Amniotic stem cell (primary cell): ENCODE measurements around the gene DENND4A.
"Not testable (repeated sequence)": the region's sequence is repeated elsewhere in the genome, so short reads cannot be mapped to it uniquely, and the experiment has no call there.

ENCODE experiments used
- DNase-seq: peaks from one replicate; lab custom pipeline; 2025; lab: John Stamatoyannopoulos, UW

The DENND4A gene

DNA sequence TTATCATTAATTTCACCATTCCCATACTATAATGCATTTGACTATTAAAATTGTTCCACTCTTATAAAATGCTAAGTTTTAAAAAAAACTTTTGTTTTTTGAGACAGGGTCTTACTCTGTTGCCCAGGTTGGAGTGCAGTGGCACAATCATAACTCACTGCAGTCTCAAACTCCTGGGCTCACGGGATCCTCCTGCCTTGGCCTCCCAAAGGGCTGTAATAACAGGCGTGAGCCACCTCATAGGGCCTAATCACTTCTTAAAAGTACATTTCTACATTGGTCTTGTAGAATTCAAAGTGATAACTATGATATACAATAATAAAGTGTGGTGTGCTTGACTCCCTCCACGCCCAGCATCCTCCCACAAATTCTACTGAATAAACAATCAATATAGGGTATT is 3.0 kb downstream of the DENND4A start:
- no peak for DNase-seq

DNA sequence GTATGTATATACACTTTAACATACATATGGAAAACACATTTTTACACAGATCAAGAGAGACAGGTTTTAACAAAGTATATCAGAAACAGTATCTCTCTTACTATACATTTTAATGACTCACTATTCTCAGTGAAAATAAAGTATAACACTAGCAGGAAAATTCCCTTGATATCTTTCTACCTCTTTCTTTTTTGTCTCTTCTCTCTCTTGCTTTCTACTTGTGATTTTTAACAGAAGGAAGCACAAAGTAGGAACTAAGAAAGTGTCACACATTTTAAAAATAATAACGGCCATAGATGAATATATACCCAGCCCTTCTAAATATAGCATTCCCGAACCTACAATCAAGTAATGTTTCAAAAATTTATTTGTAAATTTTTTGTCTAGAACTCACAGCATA is 4.8 kb downstream of the DENND4A start:
- DNase-seq, result no peak

DNA sequence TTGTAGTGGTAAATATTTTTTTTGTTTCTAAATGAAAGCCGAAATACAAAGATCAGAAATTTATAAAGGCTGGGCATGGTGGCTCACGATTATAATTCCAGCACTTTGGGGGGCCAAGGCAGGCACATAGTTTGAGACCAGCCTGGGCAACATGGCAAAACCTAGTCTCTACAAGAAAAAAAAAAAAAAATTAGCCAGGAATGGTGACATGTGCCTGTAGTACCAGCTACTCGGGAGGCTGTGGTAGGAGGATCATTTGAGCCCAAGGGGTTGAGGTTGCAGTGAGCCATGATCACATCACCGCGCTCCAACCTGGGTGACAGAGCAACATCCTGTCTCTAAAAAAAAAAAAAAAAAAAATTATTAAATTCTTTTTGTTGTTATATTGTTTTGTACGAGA is 6.9 kb downstream of the DENND4A start:
- no peak for DNase-seq

DNA sequence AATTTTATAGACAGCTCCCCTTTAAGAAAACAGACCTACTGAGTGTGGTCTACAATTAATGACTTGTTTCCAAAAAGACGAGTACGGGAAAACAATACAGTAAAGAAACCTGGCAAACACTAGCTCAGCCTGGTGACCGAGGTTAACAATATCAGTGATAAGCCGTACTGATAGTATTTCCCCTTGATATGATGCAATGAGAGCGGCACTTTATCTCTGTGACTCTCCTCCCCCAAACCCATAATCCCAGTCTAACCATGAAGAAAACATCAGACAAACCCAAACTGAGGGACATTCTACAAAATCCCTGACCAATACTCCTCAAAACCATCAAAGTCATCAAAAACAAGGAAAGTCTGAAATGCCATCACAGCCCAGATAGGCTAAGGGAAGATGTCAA is 8.2 kb downstream of the DENND4A start:
- DNase-seq, result no peak

DNA sequence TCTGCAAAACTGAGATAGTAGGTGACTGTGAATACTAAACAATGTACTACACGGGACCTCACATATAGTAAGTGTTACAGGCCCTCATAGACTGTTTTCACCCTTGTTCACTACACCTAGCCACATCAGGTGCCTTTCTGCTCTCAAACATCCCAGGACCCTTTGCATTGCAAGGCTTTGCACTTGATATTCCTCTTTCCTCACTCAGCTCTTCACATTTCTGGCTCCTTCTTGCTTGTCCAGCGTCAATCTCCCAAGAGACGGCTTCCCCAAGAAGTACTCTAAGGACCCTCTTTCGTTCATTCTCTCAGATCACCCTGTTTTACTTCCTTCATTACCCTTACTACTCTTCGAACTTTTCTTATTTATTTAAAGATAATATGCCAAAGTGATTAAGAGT is 10.0 kb downstream of the DENND4A start:
- DNase-seq, result no peak

DNA sequence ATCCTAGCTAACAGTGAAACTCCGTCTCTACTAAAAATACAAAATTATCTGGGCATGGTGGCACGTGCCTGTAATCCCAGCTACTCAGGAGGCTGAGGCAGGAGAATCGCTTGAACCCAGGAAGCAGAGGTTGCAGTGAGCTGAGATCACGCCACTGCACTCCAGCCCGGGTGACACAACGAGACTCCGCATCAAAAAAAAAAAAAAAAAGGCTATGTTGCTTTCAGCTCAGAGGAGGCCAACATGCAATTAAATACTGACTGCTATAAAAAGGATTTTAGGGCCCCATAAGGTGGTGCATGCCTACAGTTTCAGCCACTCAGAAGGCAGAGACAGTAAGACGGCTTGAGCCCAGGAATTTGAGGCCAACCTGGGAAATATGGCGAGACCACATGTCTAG is 13.4 kb downstream of the DENND4A start:
- not testable (repeated sequence) for DNase-seq

DNA sequence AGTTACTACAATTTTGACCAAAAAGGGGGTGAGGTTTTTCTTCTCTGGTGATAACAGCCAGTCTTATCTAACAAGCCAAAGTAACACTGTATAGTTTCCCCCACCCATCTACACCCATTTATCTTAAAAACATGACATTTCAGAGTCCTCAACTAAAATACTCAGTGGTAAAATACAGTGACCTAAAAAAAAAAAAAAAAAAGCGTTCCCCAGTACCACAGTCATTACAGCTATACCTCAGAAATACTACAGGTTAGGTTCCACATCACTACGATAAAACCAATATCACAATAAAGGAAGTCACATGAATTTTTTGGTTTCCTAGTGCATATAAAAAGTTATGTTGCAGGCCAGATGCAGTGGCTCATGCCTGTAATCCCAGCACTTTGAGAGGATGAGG is 13.8 kb downstream of the DENND4A start:
- no peak for DNase-seq

DNA sequence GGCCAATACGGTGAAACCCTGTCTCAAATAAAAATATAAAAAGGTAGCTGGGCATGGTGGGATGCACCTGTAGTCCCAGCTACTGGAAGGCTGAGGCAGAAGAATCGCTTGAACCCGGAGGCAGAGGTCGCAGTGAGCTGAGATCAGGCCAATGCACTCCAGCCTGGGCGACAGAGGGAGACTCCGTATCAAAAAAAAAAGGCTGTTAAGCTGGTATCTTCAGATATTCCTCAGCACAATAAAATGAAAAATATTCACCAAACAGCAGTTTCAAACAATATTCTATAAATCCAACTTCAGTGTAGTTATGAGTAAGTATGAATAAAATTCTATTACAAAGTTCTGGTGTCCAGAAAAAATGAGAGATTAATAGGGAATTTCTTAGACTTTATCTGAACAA is 14.2 kb downstream of the DENND4A start:
- no peak for DNase-seq

DNA sequence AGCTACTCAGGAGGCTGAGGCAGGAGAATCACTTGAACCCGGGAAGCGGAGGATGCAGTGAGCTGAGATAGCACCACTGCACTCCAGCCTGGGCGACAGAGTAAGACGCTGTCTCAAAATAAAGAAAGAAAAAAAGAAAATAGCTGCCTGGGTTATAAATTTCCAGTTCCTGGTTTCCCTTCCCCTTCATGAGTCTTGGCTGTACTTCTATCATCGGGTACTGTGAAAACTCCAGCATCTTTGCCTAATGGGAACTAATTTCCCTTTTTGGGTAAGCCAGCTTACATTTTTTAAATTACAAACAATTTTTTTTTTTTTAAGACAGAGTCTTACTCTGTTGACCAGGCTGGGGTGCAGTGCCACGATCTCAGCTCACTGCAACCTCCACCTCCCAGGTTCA is 15.0 kb downstream of the DENND4A start:
- DNase-seq, result no peak

DNA sequence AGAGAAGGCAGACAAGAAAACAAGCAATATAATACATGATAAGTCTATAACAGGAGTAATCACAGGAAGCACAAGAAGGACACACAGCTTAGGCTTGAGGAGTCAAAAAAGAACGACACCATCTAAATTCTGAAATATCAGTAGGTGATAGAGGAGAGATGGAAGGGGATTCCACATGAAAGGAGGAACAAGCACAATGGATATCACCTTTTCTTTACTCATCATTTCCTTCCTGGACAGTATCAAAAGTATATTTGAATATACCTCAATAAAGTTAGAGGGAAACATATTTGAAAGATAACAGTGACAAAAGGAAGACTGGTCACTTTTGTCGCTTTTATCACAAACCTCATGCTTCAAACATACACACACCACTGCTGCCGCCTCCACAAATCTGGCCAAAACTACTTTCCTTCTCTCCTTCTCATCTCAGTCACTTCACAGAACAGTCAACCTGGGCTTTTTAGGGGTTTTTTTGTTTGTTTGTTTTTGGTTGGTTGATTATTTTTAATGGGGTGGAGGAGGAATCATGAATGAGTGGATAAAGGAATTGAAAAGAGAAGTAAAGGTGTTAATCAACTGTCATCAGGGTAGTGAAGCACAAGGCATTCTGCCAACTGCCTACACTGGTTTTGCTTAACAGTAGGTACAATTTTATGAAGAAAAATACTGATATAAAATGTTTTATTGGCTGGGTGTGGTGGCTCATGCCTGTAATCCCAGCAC is 18.5 kb downstream of the DENND4A start:
- DNase-seq, result no peak

DNA sequence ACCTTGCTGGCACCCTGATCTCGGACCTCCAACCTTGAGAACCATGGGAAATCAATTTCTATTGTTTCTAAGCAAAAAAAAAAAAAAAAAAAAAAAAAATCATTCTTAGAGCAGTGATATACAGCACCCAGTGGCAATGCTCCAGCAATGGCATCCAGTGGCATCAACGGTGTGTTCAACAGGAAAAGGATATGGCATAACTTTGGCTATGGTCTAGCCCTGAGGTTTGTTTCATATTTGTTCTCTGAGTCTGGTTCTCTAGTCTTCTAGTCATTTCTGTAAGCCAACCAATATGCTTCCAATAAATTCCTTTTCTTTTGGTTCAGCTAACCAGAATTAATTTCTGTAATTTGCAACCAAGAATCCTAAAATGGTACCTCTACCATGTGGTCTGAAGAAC is 19.2 kb downstream of the DENND4A start:
- DNase-seq, result no peak

DNA sequence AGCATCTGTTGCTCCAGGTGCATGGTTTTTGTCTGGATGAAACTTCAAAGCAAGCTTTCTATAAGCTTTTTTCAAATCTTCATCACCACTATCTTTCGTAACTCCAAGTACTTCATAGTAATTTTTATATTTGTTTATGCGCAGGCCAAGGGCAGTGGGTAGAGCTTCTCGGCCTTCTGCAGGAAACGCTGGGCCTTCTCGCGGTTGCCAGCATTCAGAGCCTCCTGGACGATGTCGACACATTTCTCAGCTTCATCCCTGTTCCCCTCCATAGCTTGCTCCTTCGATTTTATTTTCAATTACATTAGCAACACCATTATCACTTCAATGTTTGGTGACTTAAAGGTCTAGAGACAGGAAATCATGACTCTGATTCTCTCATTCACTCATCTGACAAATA is 20.2 kb downstream of the DENND4A start:
- DNase-seq, result no peak

DNA sequence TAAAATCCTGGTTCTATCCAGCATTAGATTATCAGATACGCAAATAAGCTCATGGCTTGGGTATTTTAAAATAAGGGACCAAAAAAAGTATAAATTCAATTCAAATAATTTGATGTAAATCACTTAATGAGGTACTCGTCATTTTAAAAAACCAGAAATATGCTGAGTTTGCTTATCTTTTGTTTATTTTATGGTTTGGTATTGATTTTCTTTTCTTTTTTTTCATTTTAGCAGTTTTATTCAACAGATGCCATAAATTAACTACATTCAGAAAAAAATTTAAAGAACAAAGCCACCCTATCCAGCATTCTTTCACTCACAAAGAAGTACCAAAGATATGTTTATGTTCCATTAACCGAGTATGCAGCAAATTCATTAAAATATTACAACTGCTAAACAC is 22.6 kb downstream of the DENND4A start:
- DNase-seq, result no peak

DNA sequence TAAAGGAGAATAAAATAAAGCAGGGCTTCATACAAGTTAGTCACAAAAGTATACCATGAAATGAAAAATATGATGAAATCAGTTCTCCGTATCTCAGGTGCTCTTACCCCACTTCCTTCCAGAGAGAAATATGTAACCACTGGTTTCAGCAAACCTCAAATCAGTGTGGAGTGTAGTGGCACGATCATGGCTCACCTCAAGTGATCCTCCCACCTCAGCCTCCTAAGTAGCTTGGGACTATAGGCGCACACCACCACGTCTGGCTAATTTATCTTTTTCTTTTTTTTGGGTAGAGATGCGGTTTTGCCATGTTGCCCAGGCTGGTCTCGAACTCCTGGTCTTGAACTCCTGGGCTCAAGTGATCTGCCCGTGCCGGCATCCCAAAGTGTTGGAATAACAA is 24.2 kb downstream of the DENND4A start:
- DNase-seq, result no peak

DNA sequence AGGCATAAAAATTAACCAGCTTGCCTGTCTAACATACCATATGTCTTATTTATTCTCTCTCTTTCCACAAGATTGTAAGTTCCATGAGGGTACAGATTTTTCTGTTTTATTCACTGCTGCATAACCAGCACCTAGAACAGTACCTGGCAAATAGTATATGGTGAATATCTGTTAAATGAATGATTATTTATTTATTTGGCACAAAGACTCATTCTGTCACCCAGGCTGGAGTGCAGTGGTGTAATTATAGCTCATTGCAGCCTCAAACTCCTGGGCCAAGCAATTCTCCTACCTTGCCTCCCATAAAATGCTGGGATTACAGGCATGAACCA is 24.9 kb downstream of the DENND4A start:
- DNase-seq, result no peak

DNA sequence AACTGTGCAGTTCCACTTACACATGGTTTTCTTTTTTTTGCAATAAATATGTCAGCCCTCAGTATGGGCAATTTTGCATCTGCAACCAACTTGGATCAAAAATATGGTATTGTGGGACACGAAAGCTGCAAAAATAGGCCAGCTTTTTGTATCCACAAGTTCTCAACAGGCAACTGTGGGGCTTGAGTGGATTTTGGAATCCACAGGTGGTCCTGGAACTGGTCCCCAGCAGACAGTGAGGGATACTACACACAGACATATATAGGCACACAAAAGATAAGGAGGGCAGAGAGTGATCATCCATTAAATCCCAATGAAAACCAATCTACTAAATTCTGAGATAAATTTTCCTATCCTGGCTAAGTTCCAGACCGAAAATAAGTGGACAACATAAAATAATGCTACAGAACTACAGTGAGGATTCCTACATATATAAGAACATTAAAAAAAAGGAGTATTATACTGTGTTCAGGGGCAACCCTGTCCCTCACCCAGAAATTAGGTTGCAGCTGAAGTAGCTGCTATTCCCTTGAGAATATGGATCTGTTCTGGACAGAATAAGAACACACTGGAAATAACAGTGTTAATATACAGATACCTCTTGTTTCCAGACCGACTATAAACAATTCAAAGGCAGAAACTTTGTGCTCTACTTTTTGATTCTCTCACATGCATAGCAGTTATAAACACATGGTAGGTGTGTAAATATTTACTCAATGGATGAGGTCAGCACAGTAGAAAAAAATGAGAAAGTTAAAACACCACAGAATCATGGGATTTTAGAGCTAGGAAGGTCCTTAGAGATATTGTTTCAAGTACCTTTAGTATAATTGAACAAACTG is 25.4 kb downstream of the DENND4A start:
- DNase-seq, result no peak

DNA sequence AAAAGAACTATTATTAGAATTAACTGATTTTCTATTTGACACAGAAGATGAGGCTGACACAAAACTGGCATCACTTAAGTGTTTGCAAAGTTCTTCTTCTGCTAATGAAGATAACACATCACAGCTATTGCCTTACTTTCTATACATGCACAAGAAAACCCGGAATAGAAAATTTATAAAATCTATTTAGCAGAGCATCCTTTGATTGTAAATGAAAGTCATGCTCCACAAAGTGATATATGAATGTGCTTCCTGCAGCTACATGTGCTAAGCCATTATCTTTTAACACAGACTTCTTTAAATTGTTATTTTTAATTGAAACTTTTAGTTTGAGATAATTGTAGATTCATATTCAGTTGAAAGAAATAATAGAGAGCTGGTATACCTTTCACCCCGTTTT is 27.0 kb downstream of the DENND4A start:
- no peak for DNase-seq

DNA sequence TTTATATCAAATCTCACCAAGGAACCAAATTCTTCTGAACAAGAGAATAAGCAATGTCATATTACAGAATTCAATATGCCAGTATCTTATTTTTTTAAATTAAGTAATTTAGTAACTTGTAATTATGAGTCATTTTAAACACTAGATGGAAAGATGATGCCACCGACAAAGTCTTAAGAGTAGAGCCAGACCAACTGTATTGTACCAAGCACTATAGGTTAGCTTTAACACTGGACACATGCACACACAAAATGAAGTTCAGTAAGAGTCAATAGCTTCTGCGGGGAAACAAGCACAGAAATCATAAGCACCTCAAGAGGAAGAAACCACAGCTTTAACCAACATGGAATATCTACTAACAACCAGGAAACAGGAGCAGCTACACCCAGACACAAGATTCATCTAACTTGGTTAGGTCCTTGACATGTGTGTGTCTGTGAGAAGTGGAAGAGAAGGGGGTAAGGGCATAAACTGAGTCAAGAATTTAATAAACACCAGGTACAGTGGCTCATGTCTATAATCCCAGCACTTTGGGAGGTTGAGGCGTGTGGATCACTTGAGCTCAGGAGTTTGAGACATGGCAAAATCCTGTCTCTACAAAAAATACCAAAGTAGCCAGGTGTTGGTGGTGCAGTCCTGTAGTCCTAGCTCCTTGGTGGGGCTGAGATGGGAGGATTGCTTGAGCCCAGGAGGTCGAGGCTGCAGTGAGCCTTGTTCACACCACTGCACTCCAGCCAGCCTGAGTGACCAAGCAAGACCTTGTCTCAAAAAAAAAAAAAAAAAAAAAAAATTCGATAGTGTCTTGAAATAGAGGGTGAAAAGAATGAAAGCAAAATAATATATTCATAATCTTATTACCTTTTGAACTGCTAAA is 28.9 kb downstream of the DENND4A start:
- no peak for DNase-seq

DNA sequence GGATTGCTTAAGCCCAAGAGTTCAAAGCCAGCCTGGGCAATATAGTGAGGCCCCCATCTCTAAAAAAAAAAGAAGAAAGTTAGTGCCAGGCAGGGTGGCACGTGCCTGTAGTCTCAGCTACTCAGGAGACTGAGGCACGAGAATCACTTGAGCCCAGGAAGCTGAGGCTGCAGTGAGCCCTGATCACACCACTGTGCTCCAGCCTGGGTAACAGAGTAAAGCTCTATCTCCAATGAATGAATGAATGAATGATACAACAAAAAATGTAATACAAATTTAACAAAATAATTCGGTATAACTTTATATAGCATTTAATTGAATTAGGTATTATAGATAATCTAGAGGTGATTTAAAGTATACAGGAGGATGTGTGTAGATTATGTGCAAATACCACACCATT is 29.7 kb downstream of the DENND4A start:
- DNase-seq, result no peak

DNA sequence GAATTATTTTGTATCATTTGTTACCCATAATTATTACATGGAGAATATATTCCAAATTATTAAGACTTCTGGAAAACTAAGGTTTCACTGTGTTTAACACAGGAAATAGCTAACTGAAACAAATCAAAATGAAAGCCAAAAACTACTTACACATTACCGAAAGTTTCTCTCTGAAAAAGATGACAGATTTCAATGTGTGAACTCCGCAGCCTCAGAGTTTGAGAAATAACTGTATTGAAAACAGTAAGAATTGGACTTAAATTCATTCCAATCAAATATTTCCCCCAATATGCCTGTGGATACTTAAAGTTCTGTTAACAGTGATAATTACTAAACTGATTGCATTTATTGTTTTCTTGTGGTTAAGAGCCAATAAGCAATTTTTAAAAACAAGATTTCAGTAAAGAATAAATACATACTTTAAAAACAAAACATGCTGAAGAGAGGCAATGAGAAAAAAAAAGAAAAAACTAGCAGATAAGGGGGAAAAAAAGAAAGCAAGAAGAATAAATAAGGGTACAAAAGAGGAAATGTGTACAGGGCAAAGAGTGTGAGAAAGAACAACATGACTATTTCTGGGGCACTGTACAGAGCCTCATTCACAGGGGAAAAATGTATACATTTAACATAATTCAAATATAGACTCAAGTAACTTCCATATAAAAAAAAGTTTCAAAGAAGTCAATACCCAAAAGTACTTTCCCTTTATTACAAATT is 30.7 kb downstream of the DENND4A start:
- no peak for DNase-seq

DNA sequence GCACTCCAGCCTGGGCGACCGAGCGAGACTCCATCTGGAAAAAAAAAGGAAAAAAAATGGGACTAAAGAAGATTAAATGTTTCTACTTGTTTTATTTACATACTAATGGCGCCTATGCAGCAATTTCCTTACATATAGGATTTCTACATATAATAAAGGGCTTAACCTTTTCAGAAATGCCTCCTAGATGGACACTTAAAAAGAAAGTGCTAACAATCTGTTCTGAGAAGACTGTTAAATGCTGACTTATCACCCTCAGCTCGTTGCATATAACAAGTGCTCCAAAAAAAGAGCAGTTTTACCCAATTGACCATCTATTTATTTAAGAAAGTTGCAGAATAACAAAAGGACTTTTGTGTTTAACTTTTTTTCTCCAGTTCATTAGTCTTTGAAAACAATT is 32.7 kb downstream of the DENND4A start:
- DNase-seq, result no peak

DNA sequence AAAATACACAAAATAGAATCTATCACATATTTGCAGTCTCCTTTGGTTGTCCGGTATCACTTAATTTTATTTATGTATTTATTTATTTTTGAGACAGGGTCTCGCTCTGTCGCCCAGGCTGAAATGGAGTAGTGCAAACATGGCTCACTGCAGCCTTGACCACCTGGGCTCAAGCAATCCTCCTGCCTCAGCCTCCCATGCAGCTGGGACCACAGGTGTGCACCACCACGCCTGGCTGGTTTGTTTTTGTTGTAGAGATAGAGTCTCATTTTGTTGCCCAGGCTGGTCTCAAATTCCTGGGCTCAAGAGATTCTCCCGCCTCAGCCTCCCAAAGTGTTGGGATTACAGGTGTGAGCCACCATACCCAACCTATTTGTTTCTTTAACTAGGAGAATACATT is 33.9 kb downstream of the DENND4A start:
- DNase-seq, result no peak
